Stimulated activated naive CD8-positive, alpha-beta T cell treated with anti-CD3 and anti-CD28 coated beads, Interleukin-15, Interleukin-2, amounts not matched to agents 100 U/mL and 50 U/mL, for 24 hours (primary cell): ENCODE data around the gene MEGF11.

Experiments
- ATAC-seq: fragments of 150-1000 bp; cut with Tn5 transposase; one replicate; pipeline ENCODE4 v1.10.0; 2021
- DNase-seq: peaks from one replicate; pipeline ENCODE4 v3.0.0; 2021

Gene MEGF11

GRCh38 chr15:66057089-66057488 lies 196.5 kb downstream of the MEGF11 start:
- DNase-seq (no peak), ATAC-seq (no peak)

- ATAC-seq: no peak
- DNase-seq: no peak
Measured at GRCh38 chr15:66053991-66054390, 199.6 kb downstream of the MEGF11 start.

GRCh38 chr15:66051833-66052232 lies 201.7 kb downstream of the MEGF11 start:
- DNase-seq (no peak), ATAC-seq (no peak)

GRCh38 chr15:66050264-66050663 lies 203.3 kb downstream of the MEGF11 start:
- no peak for DNase-seq
- no peak for ATAC-seq

GRCh38 chr15:66049353-66049752 lies 204.2 kb downstream of the MEGF11 start:
- no peak for ATAC-seq
- no peak for DNase-seq

GRCh38 chr15:66047321-66048024 lies 206.1 kb downstream of the MEGF11 start:
- ATAC-seq (no peak), DNase-seq (no peak)

- ATAC-seq (no peak), DNase-seq (no peak)
Measured at GRCh38 chr15:66046751-66047150, 206.8 kb downstream of the MEGF11 start.

- DNase-seq: no peak
- ATAC-seq: no peak
Measured at GRCh38 chr15:66046326-66046725, 207.2 kb downstream of the MEGF11 start.

- DNase-seq (no peak), ATAC-seq (no peak)
Measured at GRCh38 chr15:66045542-66045941, 208.0 kb downstream of the MEGF11 start.

- DNase-seq (no peak), ATAC-seq (no peak)
Measured at GRCh38 chr15:66044837-66045236, 208.7 kb downstream of the MEGF11 start.

GRCh38 chr15:66043264-66043663 lies 210.3 kb downstream of the MEGF11 start:
- no peak for DNase-seq
- no peak for ATAC-seq

- DNase-seq: no peak
- ATAC-seq: no peak
Measured at GRCh38 chr15:66042624-66043023, 210.9 kb downstream of the MEGF11 start.

GRCh38 chr15:66041276-66041675 lies 212.3 kb downstream of the MEGF11 start:
- ATAC-seq (no peak), DNase-seq (no peak)

- DNase-seq (no peak), ATAC-seq (no peak)
Measured at GRCh38 chr15:66040211-66040892, 213.2 kb downstream of the MEGF11 start.

- ATAC-seq (no peak), DNase-seq (no peak)
Measured at GRCh38 chr15:66039117-66039871, 214.3 kb downstream of the MEGF11 start.

GRCh38 chr15:66038387-66039116 lies 215.0 kb downstream of the MEGF11 start:
- DNase-seq (no peak), ATAC-seq (no peak)

GRCh38 chr15:66036859-66037258 lies 216.7 kb downstream of the MEGF11 start:
- no peak for ATAC-seq

GRCh38 chr15:66035901-66036300 lies 217.6 kb downstream of the MEGF11 start:
- ATAC-seq: no peak
- DNase-seq: no peak

More at GRCh38 chr15:66036859-66037258, 216.7 kb downstream of the MEGF11 start:
- no peak for DNase-seq

GRCh38 chr15:66033143-66033542 lies 220.4 kb downstream of the MEGF11 start:
- DNase-seq: no peak
- no peak for ATAC-seq

- no peak for ATAC-seq
- no peak for DNase-seq
Measured at GRCh38 chr15:66032006-66032405, 221.5 kb downstream of the MEGF11 start.

- ATAC-seq (no peak), DNase-seq (no peak)
Measured at GRCh38 chr15:66030650-66031049, 222.9 kb downstream of the MEGF11 start.

- DNase-seq (no peak), ATAC-seq (no peak)
Measured at GRCh38 chr15:66029650-66030049, 223.9 kb downstream of the MEGF11 start.
